Mesothelial cell of epicardium (in vitro differentiated cells): Measurements from ENCODE around the gene CRADD. TPM values are rescaled to one million over a fixed set of nuclear protein-coding genes. Genes with fewer than 3 reads are reported as not detected.

Experiments used
- DNase-seq, 2 experiments: peaks; one replicate each; pipeline ENCODE4 v3.0.0; 2021; ENCODE audit warnings: low spot score in 2 of 2; ENCODE audit not compliant: unreplicated experiment in 2 of 2
- H3K27ac Mint-ChIP-seq: 2 replicates; pipeline ENCODE4 v1.8.0; 2021; ENCODE audit warnings: mixed read lengths
- H3K27me3 Mint-ChIP-seq: 2 replicates; pipeline ENCODE4 v1.8.0; 2021; ENCODE audit warnings: low read depth, mixed read lengths
- H3K36me3 Mint-ChIP-seq: 2 replicates; pipeline ENCODE4 v1.8.0; 2021; ENCODE audit warnings: mixed read lengths
- H3K4me1 Mint-ChIP-seq: 2 replicates; pipeline ENCODE4 v1.8.0; 2021; ENCODE audit warnings: mixed read lengths
- H3K4me3 Mint-ChIP-seq: 2 replicates; pipeline ENCODE4 v1.8.0; 2021; ENCODE audit warnings: mild to moderate bottlenecking, moderate library complexity, mixed read lengths
- H3K9me3 Mint-ChIP-seq: 2 replicates; pipeline ENCODE4 v1.8.0; 2021; ENCODE audit warnings: mixed read lengths
- CTCF ChIP-seq: fragments of 200-600 bp; sonication (generic); IDR thresholded peaks from one replicate; pipeline ENCODE4 v1.5.0; 2021; ENCODE audit warnings: antibody characterized with exemption; ENCODE audit not compliant: unreplicated experiment
- total RNA-seq: library from RNA; stranded (reverse); gene quantifications from 3 replicates; pipeline ENCODE4 v1.2.1, GENCODE V29; 2021

CRADD gene
- total RNA-seq, 1 donor from 2014 or later = 6.6 TPM

GRCh38 chr12:93784339-93785086 is 107.3 kb downstream of the CRADD start:
- DNase-seq = no peak
- Mint-ChIP-seq H3K4me3 (no peak overlapping the region), H3K4me1 (peaks cover 63% of the 10 kb centered on the region), H3K9me3 (peaks cover 3% of the 10 kb centered on the region), H3K27me3 (no peaks in the 10 kb centered on the region), H3K36me3 (peaks cover 6% of the 10 kb centered on the region), H3K27ac (peak overlapping the region; percentile 81)
- TF ChIP-seq CTCF = no peak

- Mint-ChIP-seq H3K4me1 (peaks cover 60% of the 10 kb centered on the region), H3K9me3 (peaks cover 3% of the 10 kb centered on the region), H3K27ac (peak overlapping the region; percentile 60), H3K27me3 (no peaks in the 10 kb centered on the region), H3K36me3 (peaks cover 6% of the 10 kb centered on the region), H3K4me3 (no peak overlapping the region)
- TF ChIP-seq CTCF = no peak
- DNase-seq = no peak
Observed at GRCh38 chr12:93785249-93786010, 108.3 kb downstream of the CRADD start.

GRCh38 chr12:93786656-93787397 is 109.7 kb downstream of the CRADD start:
- DNase-seq = no peak
- Mint-ChIP-seq H3K9me3 (no peaks in the 10 kb centered on the region), H3K27ac (no peak overlapping the region), H3K27me3 (no peaks in the 10 kb centered on the region), H3K4me3 (no peak overlapping the region), H3K36me3 (peaks cover 3% of the 10 kb centered on the region), H3K4me1 (peaks cover 59% of the 10 kb centered on the region)
- no peak for TF ChIP-seq CTCF

- Mint-ChIP-seq H3K4me1 (peaks cover 53% of the 10 kb centered on the region), H3K9me3 (no peaks in the 10 kb centered on the region), H3K27ac (no peak overlapping the region), H3K27me3 (no peaks in the 10 kb centered on the region), H3K36me3 (peaks cover 3% of the 10 kb centered on the region), H3K4me3 (no peak overlapping the region)
- no peak for DNase-seq
- TF ChIP-seq CTCF = no peak
Observed at GRCh38 chr12:93788853-93789252, 111.7 kb downstream of the CRADD start.

- H3K9me3 Mint-ChIP-seq = no peaks in the 10 kb centered on the region
- H3K27me3 Mint-ChIP-seq = no peaks in the 10 kb centered on the region
- H3K4me1 Mint-ChIP-seq = peaks cover 44% of the 10 kb centered on the region
- no peak for DNase-seq
- TF ChIP-seq CTCF = no peak
- H3K27ac Mint-ChIP-seq = no peak overlapping the region
- no peak overlapping the region for H3K4me3 Mint-ChIP-seq
- H3K36me3 Mint-ChIP-seq = peaks cover 3% of the 10 kb centered on the region
Observed at GRCh38 chr12:93789767-93790166, 112.6 kb downstream of the CRADD start.
